HG03159 (cell line): ENCODE measurements around the gene MUC5B.

ENCODE experiments used
- ATAC-seq: cut with Tn5 transposase; IDR thresholded peaks from one replicate; pipeline ENCODE4 v1.9.1; 2021; ENCODE audit warnings: mild to moderate bottlenecking, moderate library complexity; ENCODE audit not compliant: unreplicated experiment

Gene MUC5B

DNA sequence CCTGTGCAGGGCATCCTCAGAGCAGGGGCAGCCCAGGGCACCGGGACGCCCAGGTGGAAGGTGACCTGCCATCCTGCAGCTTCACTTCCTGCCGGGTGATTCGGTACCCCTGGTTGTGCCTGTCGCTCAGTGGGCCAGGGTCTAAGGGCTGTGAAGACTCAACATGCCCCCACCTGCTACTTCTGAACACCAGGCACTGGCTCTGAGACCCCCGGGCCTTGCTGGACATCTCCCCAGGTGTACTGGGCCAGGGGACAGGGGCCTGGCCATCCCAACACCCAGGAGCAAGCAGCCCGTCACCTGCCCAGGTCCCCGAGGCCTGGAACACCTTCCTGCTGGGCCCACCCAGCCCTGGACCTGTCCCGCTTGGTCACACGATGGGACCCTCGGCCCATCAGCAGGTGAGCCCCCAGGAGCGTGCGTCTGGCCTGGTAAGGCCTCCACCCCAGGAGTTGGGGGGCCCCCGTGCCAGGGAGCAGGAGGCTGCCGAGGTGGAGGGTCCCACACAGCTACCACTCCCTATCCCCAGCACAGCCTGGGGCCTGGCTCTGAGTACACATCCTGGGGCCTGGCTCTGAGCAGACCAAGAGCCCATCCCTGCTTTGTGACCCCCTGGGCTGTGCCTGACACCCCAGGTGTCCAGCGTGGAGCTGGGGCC, 3.9 kb upstream of the MUC5B start:
- no peak for ATAC-seq

DNA sequence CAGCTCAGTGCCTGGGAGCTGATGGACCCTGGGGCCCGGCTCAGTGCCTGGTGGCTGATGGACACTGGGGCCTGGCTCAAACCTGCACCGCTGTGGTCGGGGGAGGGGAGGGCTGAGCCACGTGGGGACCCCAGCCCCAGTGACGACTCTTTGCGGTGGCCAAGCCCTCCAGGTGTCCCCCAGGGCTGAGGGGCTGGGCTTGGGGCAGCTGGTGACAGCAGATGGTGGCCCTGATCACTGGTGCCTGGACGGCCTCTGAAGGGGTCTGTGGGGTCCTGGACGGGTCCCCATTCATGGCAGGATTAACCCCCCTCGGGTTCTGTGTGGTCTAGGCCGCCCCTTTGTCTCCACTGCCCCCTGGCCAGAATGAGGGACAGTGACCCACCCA, 3.4 kb upstream of the MUC5B start:
- ATAC-seq: no peak

DNA sequence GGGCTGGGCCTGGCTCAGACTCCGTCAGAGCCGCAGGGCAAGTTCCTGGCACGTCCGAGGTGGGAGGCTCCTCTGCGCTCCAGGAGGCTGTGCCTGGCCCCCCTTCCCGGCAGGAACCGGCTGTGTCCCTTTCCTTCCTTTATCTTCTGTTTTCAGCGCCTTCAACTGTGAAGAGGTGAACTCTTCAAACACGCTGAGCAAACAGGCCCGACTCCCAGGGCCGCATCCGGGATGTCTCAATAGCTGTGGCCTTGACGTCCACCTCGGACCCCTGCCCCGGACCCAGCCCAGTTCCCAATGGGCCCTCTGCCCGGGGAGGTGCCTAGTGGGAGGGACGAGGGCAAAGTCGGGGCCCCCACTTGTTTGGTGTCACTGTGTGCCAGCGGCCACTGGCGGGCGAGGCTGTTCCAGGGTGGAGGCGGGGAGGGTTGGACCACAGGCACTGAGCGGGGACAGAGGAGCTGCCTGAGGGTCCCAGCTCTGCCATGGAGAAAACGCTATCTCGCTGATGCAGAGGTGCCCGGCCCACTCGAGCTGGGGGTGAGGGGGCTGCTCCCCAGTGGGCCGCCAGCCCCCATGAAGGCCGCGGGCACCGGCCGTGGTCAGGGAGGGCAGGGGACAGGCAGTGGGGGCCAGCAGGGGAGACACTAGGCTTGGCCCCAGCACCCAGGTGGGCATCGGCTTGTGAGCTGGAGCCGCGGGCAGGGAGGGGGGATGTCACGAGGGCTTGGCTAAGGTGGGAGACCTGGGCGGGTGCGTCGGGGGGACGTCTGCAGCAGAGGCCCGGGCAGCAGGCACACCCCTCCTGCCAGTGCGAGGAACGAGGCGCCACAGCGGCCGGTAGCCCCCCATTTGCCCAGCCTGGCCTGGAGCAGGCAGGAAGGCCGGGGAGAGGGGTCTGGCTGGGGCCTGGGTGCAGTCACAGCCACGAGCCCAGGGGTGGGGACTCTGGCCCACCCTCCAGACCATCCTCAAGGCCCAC, 2.7 kb upstream of the MUC5B start:
- no peak for ATAC-seq

DNA sequence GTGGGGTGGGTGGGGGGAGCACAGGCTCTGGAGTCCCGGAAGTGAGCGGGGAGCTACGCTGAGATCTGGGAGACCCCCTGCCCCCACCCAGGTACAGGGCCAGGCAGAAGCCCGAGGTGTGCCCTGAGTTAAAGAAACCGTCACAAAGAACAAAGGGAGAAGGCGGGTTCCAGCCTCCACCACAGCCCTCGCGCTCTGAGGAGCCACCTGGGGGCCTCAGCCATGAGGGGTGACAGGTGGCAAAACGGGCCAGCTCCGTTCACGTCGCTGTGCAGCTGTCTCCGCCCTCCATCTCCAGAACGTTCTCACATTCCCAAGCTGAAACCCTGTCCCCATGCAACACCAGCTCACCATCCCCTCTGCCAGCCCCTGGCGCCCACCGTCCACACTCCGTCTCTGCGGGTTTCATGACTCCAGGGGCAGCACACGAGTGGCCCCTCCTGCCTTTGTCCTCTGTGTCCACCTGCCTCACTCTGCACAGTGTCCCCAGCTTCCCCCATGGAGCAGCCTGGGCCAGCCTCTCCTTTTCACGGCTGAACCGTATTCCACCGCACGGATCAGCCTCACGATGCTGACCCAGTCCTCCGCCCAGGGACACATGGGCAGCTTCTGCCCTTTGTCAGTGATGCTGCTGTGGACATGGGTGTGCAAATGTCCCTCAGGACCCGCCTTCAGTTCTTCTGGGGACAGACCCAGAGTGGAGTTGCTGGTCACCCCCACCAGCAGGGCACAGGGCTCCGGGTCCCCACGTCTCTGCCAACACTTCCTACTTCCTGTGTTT, 1.7 kb upstream of the MUC5B start:
- ATAC-seq: no peak

DNA sequence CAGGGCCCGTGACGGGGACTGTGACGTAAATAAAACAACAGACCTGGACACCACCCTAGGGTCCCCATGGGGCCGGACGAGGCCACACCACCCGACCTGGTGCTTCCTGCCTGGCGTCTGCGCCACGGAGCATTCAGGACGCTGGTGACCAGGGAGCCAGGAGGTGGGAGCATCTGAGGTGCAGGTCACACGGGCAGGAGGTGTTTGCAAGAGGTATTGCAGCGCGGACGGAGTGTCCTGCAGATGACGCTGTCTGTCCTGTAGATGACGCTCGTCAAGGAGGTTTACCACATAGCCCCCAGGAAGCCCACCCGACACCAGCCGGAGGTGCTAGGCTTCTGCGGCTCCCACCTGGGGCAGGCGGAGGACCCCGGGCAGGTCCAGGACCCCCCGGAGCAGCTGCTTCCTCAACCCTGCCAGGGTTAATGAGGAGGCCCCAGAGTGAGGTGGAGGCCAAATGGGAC, 986 bp upstream of the MUC5B start:
- no peak for ATAC-seq

DNA sequence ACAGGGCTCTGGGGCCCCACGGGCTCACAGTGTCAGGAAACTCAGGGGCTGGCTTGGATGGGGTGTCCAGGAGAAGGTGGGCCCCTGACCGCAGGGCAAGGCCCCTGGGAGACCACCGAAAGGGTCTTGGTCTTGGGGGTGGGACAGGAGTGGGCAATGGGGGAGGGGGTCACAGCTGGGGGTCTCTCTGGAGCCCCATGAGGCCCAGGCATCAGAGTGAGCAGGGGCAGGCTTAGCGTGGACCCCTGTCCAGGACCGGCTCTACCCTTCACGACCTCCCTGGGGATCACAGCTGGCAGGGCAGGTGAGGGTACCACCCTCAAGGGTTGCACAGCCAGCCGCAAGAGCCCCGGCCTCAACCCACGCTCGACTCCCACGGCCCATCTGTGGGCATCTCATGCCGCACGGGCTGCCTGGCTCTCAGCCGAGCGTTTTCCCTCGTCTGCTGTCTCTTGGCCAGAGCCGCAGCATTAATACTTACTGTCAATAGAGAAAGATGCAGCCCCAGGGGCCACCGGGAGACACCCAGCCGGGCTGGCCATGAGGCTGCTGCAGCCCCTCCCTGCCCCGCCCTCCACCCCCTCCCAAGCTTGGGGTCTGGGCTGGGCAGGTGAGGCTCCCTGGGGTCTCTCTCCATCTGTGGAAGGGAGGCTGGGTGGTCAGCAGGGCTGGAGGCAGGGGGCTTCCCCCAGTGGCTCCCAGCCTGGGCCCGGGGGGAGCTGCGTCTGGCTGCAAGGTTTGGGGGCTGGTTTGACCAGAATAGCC, 662 bp downstream of the MUC5B start:
- ATAC-seq: no peak

DNA sequence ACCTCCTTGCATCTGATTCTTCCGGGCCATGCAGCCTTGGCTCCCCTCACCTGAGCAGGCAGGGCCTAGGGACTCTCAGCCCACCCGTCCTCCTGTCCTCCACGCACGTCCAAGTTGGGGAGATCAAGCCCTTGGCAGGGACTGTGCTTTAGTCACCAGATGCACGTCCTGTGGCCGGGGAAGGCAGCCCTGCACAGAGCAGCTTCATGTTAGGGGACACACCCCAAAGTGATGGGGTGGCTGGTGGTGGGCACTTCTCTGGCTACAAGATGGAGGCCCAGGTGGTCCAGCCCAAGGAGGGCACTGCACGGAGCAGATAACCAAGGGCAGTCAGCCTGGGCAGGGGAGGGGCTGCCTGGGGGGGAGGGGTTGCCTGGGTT, 1.2 kb downstream of the MUC5B start:
- ATAC-seq: no peak

DNA sequence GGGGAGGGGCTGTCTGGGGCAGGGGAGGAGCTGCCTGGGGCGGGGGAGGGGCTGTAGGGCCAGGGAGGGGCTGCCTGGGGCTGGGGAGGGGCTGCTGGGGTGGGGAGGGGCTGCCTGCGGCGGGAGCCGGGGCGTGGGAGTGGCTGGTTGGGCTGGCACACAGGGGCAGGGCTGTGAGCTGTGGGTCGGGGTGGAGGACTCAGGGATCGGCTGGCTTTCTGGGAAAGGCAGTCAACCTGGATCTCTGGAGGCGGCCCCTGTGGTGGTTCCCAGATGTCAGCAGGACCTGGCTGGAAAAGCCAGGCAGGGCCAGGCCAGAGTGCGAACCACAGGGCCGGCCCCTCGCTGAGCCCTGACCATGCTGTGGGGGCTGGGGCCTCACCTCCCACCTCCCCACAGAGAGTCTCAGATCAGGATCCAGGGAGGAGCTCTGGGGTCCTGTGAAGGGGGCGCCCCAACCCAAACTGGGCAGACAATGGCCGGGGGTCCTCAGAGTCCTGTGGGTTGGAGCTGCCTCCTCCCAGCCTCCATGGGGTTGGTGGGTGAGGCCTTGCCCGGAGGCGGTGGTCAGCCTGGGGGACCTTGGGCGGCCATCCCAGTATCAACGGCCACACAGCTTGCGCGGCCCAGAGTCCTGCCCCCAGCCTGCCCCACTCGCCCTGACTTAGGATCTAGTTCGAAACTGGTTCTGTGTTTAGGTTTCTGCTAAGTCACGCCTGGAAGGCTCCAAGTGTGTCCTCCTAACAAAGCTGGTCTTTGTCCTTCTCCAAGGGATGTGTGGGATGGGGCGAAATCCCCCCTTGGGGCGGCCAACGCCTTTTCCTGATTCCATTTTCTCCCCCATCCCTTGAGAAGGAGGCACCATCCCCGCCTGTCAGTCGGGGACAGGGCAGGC, 1.9 kb downstream of the MUC5B start:
- no peak for ATAC-seq

DNA sequence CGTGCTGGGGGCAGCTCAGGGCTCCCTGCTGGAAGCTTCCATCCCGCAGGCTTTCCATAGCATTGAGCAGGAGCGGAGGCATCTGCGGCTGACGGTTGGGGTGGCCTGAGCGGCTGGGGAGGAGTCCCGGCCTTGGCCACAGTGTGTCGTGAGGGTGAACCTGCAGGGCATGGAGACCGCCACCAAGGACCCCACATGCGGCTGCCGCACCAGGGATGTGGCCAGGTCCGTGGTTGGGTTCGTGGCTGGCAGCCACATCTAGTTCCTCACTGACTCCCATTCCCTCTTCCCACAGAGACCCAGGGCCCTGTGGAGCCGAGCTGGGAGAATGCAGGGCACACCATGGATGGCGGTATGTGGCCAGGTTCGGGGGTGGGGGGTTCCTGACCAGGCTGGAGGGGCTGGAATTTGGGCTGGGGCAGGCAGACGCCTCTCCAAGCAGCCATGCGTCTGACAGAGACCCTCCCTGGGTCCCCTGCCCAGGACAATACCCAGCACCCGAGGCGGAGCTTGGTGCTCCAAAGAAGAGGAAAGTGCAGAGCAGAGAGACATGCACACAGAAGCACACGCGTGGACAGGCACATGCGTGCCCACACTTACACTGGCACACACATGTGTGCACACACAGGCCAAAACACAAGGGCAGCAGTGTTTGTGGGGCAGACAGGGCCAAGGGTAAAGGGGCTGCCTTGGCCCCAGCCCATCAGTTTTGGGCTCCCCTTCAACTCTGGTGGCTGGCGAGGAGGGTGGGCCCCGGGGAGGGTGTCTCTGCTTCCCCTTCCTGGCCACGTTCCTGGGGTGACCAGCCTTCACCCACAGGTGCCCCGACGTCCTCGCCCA, 2.7 kb downstream of the MUC5B start:
- ATAC-seq: no peak

DNA sequence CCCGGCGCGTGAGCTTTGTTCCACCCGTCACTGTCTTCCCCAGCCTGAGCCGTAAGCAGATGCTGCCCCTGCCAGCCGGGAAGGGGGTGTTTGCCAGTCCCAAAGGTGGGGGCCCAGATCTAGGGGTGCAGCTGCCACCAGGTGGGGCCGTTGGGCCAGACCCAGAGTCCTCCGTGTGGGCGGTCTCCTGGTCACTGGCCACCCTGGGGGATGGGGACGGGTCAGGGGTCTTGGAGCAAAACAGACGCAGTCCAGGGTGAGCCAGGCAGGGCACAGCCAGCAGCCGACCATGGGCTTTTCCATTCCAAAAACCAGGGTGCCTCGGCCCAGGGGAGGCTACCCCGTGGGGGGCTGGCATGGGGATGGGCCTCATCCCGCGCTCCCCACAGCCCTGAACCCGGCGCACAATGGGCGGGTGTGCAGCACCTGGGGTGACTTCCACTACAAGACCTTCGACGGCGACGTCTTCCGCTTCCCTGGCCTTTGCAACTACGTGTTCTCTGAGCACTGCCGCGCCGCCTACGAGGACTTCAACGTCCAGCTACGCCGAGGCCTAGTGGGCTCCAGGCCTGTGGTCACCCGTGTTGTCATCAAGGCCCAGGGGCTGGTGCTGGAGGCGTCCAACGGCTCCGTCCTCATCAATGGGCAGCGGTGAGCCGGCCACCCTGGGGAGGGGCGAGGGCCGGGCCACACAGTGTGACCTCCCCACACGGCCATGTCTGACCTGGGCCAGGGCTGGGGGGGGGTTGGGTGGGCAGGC, 3.5 kb downstream of the MUC5B start:
- ATAC-seq: no peak

DNA sequence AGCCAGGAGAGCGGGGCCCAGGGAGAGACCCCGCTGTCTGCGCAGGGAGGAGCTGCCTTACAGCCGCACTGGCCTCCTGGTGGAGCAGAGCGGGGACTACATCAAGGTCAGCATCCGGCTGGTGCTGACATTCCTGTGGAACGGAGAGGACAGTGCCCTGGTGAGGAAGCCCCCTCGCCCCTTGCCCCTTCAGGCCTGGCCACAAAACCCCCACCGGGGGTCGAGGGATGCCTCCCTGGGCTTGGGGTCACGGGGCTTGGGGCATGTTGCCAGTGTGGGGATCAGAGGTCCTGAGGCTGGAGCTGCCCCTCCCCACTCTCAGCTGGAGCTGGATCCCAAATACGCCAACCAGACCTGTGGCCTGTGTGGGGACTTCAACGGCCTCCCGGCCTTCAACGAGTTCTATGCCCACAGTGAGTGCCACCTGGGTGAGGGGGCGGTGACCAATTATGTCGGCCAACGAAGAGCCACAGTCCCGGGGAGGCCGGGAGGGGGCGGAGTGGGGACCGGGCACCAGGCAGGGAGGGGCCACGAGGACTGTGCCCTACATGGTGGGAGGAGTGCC, 4.2 kb downstream of the MUC5B start:
- no peak for ATAC-seq

DNA sequence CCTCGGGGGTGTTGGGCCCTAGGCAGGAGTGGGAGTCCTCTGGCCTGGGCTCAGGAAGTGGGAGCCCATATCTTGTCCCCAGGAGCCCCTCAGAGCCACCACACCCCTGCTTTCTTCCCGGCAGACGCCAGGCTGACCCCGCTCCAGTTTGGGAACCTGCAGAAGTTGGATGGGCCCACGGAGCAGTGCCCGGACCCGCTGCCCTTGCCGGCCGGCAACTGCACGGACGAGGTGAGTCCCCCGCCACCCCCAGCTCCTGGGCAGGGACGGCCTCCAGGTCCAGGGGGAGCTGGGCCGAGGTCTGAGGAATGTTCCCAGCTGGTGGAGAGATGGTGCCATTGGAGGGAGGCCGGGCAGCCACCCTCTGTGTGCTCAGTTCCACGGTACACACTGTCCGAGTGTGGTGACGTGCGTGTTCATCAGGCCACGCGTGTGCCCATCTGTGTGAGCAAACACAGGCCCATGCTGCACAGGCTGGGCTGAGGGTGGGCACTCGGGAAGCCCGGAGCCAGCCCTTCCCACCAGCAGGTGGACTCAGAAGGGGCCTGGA, 4.8 kb downstream of the MUC5B start:
- no peak for ATAC-seq

DNA sequence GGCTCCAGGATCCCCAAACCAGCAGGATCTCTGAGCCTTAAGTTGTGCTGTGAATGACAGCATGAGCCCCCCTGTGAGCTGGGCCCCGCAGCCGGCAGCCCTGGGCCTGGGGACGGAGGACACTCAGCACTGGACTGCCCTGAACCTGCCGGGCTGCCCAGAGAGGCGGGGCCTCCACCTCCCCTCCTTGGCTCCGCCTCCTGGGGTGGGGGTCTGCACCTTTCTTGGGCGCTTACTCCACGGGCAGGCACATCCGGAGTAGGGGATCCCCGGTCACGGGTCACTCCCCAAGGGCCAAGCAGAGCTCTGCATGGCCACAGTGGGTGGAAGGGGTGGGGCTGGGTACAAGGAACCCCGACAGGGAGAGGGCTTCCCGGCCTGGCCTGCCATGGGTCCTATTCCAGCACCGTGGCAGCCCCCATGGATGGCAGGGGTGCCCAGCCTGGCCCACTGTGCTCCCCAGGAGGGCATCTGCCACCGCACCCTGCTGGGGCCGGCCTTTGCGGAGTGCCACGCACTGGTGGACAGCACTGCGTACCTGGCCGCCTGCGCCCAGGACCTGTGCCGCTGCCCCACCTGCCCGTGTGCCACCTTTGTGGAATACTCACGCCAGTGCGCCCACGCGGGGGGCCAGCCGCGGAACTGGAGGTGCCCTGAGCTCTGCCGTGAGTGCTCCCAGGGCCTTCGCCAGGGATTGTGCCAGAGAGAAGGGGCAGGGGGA, 5.4 kb downstream of the MUC5B start:
- ATAC-seq: no peak

DNA sequence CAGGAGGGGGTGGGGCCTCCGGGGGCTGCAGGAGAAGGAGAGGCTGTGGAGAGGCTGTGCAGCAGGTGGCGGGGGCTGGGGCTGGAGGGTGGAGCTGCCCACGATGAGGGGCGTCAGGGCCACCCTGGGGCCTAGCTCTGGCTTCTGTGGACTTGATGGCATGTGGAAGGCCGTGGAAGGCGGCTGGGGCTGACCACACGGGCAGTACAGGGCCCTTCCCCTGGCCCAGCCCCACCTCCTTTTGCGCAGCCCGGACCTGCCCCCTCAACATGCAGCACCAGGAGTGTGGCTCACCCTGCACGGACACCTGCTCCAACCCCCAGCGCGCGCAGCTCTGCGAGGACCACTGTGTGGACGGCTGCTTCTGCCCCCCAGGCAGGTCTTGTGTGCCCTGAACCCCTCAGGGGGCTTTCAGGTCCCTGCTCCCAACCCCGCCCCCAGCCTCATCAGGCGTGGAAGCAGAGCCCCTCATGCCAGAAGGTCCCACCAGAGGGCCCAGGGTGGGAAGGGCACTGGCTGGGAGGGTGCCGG, 6.1 kb downstream of the MUC5B start:
- no peak for ATAC-seq

DNA sequence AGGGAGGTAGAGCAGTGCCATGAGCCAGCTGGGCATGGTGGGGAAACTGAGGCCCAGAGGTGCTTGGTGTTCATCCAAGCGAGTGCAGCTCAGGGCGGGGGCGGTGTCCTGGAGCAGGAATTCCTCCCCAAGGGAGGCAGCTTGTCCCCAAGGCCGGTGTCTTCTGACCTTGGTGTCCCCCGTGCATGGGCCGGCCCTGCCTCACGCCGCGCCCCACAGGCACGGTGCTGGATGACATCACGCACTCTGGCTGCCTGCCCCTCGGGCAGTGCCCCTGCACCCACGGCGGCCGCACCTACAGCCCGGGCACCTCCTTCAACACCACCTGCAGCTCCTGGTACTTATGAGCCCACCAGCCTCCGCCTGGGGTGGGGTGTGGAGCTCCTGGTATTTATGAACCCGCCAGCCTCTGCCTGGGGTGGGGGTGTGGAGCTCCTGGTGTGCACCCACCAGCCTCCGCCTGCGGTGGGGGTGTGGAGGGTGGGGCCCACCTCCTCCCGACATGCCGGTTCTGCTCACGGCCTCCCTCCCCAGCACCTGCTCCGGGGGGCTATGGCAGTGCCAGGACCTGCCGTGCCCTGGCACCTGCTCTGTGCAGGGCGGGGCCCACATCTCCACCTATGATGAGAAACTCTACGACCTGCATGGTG, 6.7 kb downstream of the MUC5B start:
- no peak for ATAC-seq

DNA sequence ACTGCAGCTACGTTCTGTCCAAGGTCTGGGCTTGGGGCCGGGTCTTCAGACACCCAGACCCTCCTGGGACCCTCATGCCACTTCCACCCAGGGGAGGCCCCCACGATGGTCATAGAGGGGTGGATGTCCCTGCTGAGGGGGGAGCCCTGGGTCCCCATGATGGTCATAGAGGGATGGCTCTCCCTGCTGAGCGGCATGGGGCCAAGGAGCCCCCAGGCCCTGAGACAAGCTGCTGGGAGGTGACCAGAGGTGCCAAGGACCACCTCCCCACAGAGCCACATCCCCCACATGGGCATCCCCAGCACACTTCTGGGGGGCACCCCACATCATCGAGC, 7.2 kb downstream of the MUC5B start:
- ATAC-seq: no peak
